ENCODE results near the gene PDPK1. TPM values are rescaled to one million over a fixed set of nuclear protein-coding genes. Genes with fewer than 3 reads are reported as not detected.

Gene PDPK1
- total RNA-seq, 2 donors from 2014 or later, result 25.0 to 29.5 TPM

DNA sequence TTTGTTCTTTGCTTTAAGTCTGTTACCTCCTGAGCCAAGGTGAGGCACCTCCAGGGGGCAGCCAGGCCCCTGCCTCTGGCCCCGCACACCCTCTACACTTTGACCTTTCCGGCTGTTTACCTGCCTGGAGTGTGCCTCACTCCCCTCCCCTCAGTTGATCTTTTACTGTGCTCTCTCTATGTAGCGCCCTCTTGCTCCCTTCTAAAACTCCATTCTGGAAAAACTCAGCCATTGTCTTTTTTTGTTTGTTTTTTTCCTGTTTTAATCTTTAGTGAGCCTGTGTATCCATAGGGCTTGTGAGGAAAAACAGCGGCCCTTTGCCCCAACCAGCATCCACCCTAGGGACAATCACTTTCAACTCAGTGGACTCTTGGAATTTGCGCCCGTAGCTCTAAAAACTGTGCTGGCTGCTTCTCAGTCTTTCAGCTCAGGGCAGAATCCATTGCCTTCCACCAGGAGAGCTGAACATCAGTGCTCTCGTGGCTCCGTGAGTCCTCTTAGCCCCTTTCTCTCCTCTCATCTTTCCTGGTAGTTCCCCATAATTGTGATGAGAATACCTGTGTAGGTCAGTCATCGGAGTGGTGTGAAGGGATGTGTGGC, 13.4 kb upstream of the PDPK1 start:
- H3K4me3 ChIP-seq, result no peak overlapping the region
- H3K9me3 ChIP-seq, result no peaks in the 10 kb centered on the region
- no peak for DNase-seq (ENCODE audit: low spot score)
- peaks cover 0 to 16% of the 10 kb centered on the region in 2 donors for H3K4me1 ChIP-seq
- no peaks in the 10 kb centered on the region for H3K27me3 ChIP-seq
- H3K27ac ChIP-seq, result no peak overlapping the region
- peaks cover 42% of the 10 kb centered on the region for H3K36me3 ChIP-seq
- TF ChIP-seq, protein P1, sequence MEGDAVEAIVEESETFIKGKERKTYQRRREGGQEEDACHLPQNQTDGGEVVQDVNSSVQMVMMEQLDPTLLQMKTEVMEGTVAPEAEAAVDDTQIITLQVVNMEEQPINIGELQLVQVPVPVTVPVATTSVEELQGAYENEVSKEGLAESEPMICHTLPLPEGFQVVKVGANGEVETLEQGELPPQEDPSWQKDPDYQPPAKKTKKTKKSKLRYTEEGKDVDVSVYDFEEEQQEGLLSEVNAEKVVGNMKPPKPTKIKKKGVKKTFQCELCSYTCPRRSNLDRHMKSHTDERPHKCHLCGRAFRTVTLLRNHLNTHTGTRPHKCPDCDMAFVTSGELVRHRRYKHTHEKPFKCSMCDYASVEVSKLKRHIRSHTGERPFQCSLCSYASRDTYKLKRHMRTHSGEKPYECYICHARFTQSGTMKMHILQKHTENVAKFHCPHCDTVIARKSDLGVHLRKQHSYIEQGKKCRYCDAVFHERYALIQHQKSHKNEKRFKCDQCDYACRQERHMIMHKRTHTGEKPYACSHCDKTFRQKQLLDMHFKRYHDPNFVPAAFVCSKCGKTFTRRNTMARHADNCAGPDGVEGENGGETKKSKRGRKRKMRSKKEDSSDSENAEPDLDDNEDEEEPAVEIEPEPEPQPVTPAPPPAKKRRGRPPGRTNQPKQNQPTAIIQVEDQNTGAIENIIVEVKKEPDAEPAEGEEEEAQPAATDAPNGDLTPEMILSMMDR (IDR thresholded peaks at IDR 0.05), result no peak

DNA sequence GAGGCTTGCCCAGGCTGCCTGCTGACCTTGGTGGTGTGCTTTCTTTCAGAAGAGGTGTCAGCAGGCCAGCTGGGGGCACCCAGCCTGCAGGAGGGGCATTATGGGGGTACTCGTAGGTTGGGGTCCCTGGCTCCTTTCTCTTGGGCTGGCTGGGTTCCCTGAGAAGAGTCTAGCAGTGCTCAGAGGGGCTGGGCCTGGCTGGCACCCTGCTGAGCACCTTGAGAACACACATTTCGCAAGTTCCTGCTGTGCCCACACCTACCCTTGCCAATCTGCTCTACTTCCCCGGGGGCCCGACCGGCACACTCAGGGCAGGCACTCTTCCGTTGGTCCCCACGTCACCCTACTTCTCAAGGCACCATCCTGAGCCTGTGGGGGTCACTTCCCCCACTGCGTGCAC, 11.7 kb upstream of the PDPK1 start:
- Histone ChIP-seq H3K27ac (no peak overlapping the region), H3K4me3 (no peak overlapping the region), H3K36me3 (peaks cover 43% of the 10 kb centered on the region), H3K4me1 (peaks cover 0 to 9% of the 10 kb centered on the region in 2 donors), H3K9me3 (no peaks in the 10 kb centered on the region), H3K27me3 (no peaks in the 10 kb centered on the region)
- TF ChIP-seq, protein P1 (IDR thresholded peaks at IDR 0.05), result no peak
- DNase-seq (ENCODE audit: low spot score), result no peak

DNA sequence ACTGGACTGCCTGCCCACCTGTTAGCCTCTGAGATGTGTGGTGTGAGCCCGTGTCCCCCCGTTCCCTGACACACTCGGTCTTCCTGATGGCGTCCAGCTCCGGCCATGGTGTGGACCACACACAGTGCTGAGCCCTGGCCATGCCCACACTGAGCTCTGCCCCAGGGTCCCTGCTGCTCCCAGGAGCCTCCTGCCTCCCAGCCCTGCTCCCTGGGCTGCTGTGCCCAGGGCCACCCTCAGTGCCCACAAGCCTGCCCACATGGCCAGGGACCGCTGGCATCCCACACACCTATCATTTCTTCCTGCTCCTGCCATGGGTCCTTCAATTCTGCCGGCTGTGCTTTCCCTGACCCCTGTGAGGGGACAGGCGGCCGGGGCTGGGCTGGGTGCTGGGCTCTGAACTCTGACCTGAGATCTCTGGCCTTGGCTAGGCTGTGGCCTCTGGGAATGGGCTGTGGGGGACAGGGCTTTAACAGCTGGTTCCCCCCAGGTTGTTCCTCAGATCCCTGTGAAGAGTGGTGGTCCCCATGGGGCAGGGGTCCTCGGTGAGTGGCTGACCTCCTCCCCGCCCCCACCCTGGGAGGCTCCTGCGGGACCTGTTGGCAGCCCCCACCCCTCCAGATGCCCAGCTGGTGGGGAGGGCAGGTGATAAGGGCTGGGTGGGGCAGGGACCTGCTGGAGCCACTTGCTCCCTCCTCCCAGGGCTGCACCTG, 10.6 kb upstream of the PDPK1 start:
- H3K27me3 ChIP-seq, result no peaks in the 10 kb centered on the region
- TF ChIP-seq, protein P1 (IDR thresholded peaks at IDR 0.05), result no peak

DNA sequence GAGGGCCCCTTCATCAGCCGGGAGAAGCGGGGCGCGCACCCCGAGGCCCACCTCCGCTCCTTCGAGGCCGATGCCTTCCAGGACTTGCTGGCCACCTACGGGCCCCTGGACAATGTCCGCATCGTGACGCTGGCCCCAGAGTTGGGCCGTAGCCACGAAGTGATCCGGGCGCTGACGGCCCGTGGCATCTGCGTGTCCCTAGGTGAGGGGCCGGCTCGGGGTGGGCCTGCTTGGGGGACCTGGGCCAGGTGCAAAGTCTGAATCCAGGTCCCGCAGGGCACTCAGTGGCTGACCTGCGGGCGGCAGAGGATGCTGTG, 10.1 kb upstream of the PDPK1 start:
- Histone ChIP-seq H3K36me3 (peaks cover 43% of the 10 kb centered on the region), H3K27me3 (no peaks in the 10 kb centered on the region), H3K27ac (no peak overlapping the region), H3K4me3 (no peak overlapping the region), H3K4me1 (peaks cover 0 to 12% of the 10 kb centered on the region in 2 donors), H3K9me3 (no peaks in the 10 kb centered on the region)
- DNase-seq (ENCODE audit: low spot score), result no peak
- TF ChIP-seq, protein P1 (IDR thresholded peaks at IDR 0.05), result no peak

More for the DNA sequence above, 10.6 kb upstream of the PDPK1 start:
- no peaks in the 10 kb centered on the region for H3K9me3 ChIP-seq
- no peak overlapping the region for H3K27ac ChIP-seq
- peaks cover 0 to 10% of the 10 kb centered on the region in 2 donors for H3K4me1 ChIP-seq
- H3K4me3 ChIP-seq, result no peak overlapping the region
- peaks cover 43% of the 10 kb centered on the region for H3K36me3 ChIP-seq
- no peak for DNase-seq (ENCODE audit: low spot score)

DNA sequence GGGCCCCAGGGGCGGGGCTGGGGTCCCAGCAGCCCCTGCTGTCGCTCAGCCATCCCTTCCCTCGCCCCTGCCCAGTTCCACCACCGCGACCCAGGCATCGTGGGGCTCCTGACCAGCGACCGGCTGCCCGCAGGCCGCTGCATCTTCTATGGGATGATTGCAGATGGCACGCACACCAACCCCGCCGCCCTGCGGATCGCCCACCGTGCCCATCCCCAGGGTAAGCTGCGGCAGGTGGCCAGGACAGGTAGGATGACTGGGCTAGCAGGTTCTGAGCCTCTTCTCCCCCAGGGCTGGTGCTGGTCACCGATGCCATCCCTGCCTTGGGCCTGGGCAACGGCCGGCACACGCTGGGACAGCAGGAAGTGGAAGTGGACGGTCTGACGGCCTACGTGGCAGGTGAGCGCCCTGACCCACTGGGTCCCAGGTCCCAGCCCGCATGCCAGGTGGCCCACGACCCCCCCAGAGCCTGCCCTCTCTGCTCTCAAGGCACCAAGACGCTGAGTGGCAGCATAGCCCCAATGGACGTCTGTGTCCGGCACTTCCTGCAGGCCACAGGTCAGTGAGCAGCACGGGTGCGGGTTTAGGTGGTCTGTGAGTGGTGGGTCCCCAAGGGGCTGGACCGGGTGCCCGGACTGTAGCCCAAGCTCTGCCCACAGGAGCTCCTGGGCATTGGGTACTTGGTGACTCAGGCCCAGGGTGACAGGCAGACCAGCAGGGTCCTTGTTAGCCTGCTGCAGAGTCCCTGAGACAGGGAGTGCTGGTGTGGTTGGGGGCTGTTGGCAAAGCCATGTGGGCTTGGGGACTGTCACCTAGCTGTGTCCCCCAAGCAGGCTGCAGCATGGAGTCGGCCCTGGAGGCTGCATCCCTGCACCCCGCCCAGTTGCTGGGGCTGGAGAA, 9.4 kb upstream of the PDPK1 start:
- DNase-seq (ENCODE audit: low spot score), result no peak
- Histone ChIP-seq H3K4me1 (peaks cover 0 to 15% of the 10 kb centered on the region in 2 donors), H3K27ac (no peak overlapping the region), H3K9me3 (no peaks in the 10 kb centered on the region), H3K36me3 (peaks cover 38% of the 10 kb centered on the region), H3K4me3 (no peak overlapping the region), H3K27me3 (no peaks in the 10 kb centered on the region)
- TF ChIP-seq, protein P1 (IDR thresholded peaks at IDR 0.05), result no peak

Measured in right atrium auricular region (tissue), 2 donors.